GM12892 (cell line): ENCODE measurements around the gene KDM3B.

Experiments
- POLR2A ChIP-seq: IDR thresholded peaks from 2 replicates; pipeline ENCODE4 v1.6.1; 2011; ENCODE audit warnings: low read depth, low read length, control low read depth
- POLR2AphosphoS5 ChIP-seq: IDR thresholded peaks from 2 replicates; pipeline ENCODE4 v1.6.1; 2011; ENCODE audit warnings: low read depth, low read length, control low read depth
- TAF1 ChIP-seq: IDR thresholded peaks from 2 replicates; pipeline ENCODE4 v1.6.1; 2011; ENCODE audit warnings: low read depth, mild to moderate bottlenecking, control low read depth, low read length, borderline replicate concordance

GRCh38 chr5:138340008-138340407 is 12.5 kb upstream of the KDM3B start:
- TF ChIP-seq POLR2AphosphoS5: no peak
- no peak for TF ChIP-seq POLR2A
- TF ChIP-seq TAF1: no peak
